Stimulated activated CD8-positive, alpha-beta memory T cell treated with anti-CD3 and anti-CD28 coated beads, Interleukin-4, amount 100 ng/mL, for 48 hours (primary cell): ENCODE results near the gene JAK1.
"Not testable (repeated sequence)": the region's sequence is repeated elsewhere in the genome, so short reads cannot be mapped to it uniquely, and the experiment has no call there.

Experiments
- DNase-seq: peaks from one replicate; pipeline ENCODE4 v3.0.0-alpha.2; 2020

JAK1 gene

DNA sequence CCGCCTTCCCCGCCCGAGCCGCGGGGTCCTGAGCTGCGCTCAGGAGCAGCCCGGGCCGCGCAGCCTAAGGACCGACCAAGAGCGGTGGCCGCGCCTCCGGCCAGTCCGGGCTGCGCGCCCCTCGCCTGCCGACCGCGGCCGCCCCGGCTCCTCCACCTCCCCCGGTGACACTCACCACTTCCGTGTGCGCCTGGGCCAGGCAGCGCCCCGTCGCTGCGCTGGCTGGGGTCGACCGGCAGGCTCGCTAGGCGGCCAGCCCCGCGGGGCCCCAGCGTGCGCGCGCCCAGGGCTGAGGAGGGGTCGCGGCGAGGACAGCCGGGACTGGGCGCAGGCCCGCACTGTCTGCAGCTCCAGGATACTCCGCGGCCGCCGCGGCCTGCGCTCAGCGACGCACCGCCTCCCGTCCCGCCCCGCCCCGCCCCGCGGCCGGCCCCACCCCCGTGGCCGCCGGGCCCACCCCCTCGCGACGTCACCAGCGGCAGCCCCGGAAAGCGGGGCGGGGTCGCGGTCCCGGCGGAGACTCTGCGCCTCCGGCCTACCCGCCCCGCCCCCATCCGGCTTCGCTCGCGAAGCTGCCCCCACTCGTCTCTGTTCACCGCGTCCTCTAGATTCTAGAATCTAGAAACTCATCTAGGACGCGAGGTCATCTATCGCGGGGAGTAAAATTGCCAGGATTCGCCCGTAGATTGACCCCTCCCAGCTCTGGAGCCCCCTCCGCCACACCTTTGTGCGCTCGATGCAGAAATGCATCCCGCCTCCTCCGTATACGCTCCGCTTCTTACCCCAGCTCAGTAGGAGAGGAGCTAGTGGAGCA is at the start of gene JAK1:
JAK1 (minus strand) TSS at position 392 of the 814 bp plus-strand sequence. CDS start 80,285 bp downstream, outside the sequence.
- DNase-seq: peak; percentile 91

DNA sequence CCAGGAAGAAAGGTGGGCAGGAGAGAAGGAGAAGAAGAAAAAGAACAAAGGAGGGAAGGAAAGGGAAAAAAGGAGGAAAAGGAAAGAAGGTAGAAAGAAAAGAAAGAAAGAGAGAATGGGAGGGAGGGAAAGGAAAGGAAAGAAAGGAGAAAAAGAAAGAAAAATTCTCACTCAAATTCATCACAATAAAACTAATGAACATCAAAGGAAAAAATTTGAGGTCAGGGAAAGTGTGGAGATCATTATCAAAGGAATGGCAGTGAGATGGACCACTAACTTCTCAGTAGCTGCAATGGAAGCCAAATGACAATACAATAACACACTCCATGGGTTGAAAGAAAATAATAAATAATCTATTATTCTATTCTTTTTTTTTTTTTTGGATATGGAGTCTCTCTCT is 48.0 kb upstream of the JAK1 start:
- DNase-seq: no peak

DNA sequence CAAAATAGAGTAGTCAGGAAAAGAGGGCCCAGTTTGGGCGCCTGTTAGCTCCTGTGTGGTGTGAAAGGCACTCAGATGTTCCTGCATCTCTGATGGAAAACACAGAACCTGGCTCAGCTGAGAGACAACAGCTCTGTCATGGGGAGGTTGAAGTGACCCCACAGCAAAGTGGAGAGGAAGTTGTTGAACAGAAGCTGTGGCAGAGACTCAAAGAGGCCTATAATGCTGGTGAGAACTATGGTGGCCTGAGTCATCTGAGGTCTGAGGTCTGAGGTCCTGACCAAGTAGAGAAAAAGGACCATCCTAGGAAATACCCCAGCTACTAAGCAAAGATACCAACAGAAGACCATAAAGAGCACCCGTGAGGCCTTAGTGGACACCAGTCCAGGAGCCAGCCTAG is 45.6 kb upstream of the JAK1 start:
- DNase-seq: no peak

DNA sequence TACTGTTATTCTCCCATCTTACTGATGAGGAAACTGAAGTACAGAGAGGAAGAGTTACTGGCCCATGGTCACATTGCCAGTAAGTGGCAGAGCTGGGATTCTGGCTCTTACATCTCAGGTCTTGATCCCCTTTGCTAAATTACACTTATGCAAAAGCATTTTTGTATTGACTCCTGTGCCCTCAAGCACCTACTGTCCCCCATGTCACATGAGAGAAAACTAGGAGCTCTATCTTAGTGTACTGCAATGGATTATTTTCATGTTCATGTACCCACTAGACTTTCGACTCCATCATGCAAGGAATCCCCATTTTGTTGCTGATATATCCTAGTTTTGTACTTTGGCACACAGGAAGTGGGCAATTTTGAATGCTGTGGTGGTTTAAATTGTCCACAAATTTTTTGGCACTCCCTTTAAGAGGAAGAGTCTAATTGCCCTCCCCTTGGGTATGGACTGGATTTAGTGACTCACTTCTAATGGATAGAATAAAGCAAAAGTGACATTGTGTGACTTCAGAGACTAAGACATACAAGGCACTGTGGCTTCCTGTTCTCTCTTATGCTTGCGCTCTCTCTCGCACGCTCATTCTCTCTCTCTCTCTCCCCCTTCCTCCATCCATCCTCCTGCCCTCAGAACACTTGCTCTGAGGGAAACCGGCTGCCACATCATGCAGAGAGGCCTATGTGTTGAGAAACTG is 43.5 kb upstream of the JAK1 start:
- no peak for DNase-seq

DNA sequence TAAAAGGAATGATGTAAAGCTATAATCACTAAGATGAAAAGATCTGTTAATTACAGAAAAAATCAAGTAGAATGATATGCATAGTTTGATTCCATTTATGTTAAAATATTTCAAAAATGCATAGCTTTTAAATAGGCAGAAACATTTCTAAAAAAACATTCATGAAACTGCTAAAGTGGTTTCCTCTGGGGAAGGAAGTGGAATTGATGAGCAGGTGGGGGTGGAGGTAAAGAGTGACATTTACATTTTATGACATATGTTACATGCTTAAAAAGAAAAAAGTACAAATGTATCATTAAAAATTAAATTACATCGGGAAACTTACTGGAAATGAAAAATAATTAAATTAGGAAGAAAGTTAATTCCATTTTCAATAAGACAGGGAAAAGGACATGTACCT is 42.8 kb upstream of the JAK1 start:
- no peak for DNase-seq

DNA sequence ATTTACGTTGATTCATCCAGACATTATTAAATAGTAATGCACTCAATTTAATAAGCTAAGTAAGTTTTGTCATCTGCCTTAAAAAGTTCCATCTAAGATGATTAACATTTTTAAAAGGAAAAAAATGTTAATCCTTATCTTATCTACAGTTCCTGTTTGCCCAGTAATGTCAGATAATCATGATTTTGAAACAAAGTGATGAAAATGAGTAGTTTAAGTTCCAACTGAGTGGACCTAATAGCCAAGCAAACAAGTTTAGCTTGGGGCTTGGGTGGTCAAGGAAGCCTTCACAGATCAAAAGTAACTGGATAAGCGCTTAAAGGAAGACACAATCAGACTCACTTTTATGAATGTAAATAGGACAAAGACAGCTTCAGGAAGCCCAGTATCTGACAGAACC is 40.5 kb upstream of the JAK1 start:
- no peak for DNase-seq

DNA sequence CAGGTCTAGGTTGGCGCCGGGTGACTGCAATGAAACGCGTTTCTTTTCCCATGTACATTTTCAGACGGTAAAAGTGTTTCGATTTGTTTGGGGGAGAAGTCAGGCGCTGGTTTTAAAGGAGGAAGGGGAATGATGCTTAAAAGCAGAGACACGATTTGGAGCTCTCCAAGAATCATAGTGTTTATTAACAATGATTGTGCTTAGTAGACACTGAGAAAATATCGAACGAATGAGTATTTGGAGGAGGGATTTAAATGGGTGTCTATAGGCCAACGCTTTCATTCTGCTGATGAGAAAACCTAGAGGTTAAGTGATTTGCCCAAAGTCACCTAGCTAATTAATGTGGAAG is 36.9 kb upstream of the JAK1 start:
- no peak for DNase-seq

DNA sequence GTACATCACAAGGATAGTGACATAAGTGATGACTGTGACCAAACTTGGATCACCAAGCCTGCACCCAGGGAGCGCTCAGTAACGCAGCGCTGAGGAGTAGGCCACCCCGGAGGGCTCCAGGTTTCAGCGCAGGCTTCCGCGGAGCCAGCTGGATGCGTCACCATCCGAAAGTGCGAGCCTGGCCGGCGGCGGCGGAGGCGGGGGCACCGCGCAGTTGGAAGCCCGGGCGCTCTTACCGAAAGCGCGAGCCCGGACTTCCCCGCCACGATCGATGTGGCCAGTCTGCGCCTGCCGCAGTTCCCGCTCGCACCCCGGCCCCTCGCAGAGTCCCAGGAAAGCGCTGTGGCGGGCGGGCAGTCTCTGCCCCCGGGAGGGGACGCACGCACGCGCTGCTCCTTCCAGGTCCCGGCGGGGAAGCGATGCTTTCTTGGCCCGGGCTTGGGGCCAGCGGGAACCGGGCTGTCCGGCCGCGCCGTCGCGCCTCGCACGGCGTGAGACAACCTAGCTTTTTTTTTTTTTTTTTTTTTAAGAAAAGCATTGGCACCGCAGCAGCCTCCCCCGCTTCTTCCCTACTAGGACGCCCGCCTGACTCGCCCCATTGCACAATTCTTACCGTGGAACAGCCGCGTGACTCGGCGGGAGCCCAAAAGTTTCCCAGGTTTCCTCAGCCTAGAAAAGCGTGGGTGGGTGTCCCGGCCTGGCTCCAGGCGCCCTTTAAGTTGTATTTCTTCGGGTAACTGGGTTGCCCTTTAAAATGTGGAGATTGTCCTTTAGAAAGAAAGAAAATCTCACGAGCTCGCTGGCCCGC is 36.4 kb upstream of the JAK1 start:
- DNase-seq: peak; percentile 81

DNA sequence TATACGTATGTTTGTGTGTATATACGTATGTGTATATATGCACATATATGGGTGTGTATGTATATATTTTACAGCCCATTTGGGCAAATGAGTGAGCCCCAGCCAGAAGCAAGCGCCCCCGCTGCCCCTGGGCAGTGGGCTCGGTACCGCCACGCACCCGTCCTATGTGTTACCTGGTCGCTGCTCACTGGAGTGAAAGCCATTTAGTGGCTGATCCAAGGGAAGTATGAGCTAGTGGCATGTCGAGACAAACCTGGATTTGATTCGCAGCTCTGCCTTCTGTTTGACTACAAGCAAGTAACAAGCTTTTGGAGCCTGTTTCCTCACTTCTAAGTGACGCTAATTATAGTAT is 35.8 kb upstream of the JAK1 start:
- DNase-seq: no peak

DNA sequence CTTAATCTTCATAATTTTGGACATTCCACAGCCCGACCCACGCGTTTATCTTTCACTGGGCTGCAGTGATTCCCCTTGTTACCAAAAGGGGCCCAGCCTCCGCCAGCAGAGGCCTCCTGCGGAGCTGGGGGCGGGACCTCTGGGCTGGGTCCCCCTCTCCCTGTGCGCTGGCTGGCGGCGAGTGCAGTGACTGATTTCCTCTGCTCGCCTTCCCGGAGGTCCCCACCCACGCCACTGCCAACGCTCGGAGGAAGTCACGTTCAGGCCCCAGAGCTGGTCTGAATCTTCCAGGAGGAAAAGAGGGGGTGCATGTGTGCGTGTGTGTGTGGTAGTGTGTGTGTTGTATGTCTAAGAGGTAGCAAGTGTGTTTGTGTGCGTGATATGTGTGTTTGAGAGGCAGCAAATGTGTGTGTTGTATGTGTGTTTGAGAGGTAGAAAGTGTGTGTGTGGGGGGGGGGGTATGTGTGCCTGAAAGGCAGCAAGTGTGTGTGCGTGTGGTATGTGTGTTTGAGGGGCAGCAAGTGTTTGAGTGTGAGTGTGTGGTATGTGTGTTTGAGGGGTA is 35.0 kb upstream of the JAK1 start:
- peak; percentile 88 for DNase-seq

DNA sequence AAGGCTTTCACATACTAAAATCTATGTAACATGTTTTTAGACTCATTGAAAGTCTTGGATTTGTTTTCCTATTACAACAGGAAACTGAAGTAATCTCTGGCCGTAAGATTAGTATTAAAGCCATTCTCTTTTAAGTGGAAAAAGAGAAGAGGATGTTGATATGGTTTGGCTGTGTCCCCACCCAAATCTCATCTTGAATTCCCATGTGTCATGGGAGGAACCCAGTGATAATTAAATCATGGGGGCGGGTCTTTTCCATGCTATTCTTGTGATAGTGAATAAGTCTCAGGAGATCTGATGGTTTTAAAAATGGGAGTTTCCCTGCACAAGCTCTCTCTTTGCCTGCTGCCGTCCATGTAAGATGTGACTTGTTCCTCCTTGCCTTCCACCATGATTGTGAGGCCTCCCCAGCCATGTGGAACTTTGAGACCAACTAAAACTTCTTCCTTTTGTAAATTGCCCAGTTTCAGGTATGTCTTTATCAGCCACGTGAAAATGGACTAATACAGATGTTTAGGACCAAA is 32.1 kb upstream of the JAK1 start:
- not testable (repeated sequence) for DNase-seq

DNA sequence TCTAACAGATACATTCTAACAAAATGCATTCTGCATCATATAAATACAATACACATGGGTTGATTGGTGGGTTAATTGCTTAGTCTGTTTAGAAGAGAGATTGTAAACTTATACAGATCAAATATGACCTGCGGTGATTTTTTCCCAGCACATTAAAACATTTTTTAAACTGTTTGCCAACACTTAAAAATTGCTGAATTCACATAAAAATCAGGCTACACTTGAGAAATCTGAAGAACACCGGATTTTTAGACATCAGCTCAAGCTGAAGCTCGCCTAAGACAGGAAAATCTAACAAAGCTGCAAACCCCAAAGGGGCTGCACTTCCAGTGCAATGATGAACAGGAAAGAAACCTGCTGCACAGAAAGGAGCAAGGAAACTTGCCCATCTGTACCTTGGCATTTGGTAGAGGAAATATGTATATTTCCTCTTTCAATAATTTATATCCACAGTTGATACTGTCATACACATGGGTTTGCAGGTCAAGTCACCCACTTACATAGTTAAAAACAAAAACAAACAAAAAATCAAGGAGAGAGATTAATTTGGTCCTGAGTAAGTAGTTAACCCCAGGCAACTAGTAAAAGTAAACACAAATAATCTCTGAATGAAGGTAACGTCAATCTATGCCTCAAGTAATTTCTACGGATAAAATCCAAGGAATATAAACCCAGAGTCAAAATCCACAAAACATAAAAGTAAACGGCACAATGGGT is 30.4 kb upstream of the JAK1 start:
- DNase-seq: no peak

DNA sequence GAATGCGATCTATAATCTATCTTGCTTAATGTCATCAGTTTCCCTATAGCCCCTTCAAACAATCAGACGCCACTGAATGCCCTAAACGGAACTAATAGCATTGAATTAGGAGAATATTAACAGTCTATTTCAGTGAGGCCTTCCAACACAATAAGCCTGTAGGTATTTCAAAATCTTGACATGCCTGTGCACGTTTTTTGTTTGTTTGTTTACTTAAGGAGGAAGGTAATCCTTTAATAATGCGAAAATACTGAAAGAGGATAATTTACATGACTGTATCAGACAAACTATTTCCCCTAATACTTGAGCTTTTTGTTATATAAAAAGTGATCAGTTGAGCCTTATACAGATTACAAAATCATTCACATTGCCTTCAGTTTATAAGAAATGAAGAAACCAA is 29.0 kb upstream of the JAK1 start:
- DNase-seq: no peak

DNA sequence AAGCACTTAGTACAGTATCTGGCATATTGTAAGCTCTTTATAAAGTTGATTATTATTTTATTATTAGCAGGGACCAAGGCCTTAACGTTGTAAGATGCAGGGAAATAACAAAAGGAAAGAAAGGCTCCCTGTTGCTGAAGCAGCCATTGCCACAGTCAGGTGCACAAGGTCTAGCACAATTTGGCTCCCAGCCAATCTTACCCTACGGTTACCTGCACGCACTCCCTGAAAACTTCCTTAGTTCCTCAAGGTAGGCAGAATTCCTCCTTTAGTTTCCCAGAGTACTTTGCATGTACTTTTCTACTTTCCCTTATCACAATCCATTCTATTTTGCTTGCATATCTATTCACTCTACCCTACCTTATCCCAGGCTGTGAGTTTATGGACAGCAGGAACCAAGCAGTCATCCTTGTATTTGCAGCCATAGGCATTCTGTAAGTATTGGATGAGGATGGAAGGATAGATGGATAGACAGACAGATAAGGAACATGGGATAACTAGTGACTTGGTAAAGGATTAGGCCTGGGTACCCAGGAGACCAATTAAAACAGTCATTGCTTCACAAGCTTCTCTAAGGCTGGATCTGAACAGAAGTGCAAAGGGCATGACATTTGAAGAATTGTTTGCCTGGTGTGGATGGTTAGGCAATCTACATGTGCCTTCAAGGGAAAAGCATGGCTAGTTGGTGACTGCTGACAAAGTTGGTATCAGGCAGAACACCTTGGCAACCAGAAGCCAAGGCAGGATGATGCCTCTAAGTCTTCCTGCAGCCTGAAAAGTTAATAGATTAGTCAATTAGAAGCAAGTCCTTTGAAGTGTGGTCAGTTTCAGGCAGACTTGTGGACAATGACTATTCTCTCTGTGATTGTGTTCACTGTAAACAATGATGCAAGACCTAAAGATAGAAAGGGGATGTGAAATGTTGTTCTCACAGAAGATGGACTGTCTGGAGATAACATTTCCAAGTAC is 20.8 kb upstream of the JAK1 start:
- DNase-seq: no peak

DNA sequence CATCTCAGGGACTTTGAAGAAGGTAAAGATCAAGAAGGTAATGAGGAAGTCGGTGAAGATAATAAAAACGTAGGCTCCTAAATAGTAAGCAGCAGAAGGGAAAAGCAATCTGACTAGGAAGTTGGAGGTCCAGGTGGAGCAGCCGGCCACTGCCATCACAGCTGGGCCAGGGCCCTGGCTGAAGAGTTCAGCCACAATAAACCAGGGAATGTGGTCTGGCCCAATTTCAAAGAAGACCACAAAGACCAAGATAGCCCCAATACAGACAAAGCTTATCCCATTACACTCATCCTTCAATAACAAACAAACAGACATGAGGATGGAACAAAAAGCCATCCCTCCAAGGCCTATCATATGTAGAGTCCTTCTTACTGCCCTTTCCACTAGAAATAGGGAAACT is 18.4 kb upstream of the JAK1 start:
- DNase-seq: no peak

DNA sequence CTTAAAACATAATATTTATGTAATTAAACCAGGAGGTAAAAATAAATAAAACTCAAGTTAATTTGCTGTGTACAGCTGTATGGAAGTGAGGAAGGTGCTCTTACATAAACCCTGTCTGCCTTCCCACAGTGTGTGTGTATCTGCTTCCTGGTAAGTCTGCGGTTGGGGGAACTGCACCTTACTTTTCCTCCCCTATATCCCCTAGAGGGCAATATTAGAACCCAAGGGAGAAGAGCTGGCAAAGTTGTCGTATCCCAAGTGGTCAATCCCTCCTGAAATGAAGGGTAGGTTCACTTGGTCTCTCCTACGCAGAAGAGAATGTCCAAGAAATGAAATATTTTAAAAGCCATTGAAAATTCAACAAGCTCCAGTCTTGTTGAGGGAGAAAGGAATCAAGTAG is 17.8 kb upstream of the JAK1 start:
- no peak for DNase-seq

DNA sequence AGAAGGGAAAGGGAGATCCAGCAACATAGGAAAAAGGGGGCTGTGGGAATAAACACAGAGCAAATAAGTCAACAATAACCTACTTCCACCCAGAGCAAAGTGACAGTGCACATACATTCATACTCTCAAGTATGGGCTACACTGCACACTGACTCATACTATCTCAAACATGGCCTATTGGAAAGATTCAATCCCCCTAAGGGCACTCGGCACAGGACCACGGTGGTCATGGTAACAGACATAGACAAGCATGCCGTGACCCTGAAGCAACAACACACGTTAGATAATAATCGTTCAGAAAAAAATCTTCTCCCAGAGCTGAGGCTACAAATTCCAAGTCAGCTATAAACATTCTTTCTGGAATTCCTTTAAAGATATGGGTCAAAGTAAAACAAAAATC is 16.8 kb upstream of the JAK1 start:
- DNase-seq: no peak

DNA sequence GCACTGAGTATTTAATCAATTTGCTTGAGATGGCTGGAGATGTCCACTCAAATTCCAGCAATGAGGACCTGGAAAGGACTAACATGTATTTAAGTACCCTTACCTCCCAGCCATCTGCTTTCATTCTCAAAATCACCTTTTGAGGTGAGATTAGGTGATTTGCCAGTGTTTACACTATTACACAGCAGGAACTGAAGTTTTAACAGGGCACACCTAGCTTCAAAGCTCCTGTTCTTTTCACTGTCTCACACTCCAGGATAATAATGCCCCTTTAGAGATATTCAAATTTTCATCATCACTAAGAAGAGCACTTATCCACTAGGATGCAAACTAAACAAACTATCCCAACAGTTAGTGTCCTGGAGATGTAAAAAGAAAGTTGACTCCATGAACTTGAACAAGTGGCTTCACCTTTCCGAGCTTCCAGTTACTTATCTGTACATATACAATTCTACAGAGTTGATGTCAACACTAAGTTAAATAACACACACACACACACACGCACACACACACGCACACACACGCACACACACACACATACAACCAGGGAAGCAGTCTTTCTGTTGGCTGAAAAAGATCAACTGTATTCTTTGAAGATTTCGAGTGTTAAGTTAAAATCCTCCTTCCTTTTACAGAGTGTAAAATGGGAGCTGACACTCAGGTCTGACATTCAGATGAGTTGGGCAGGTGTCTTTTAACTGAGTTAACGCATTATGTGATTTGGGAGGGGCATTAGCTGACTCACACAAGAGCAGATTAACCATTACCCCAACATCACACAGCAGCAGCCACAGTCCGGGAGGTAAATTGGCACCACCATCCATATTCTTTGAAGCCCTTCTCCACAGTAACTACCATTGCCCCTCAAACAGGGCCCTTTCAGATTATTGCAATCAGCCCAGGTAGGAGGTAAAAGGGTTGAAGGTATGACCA is 15.5 kb upstream of the JAK1 start:
- no peak for DNase-seq

DNA sequence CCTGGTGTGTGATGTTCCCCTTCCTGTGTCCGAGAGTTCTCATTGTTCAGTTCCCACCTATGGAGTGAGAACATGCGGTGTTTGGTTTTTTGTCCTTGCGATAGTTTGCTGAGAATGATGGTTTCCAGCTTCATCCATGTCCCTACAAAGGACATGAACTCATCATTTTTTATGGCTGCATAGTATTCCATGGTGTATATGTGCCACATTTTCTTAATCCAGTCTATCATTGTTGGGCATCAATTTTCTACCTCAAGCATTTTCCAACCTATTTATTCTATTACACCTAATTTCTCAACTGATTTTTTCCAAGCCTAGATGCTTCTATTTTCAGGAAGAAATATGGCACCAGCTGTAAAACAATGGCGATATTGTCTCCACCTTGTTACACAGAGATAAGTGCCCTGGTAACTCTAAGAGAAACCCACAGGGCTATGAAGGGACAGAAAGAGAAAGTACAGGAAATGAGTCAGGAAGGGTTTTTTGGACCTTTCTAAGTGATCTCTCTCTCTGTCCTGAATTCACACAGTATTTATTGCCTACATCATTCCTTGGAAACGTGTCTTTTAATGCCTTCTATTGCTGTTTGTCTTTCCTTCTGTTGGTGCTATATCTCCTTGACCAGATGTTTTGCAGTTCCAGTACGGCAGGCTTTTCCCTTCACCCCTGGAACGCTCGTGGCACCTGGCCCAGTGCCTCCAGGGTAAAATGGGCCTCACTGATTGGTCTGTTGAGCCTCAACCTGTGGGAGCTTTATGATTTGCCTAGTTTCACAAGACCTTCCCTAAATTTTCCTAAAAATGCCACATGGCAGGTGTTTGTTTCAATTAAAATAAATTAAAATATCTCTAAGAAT is 14.6 kb upstream of the JAK1 start:
- no peak for DNase-seq
